ENCODE results near the gene FEM1B. TPM values are rescaled to one million over a fixed set of nuclear protein-coding genes. Genes with fewer than 3 reads are reported as not detected.

The FEM1B gene
- total and polyA plus RNA-seq, 7 donors: 23.5 to 188 (median 69.3) TPM

DNA sequence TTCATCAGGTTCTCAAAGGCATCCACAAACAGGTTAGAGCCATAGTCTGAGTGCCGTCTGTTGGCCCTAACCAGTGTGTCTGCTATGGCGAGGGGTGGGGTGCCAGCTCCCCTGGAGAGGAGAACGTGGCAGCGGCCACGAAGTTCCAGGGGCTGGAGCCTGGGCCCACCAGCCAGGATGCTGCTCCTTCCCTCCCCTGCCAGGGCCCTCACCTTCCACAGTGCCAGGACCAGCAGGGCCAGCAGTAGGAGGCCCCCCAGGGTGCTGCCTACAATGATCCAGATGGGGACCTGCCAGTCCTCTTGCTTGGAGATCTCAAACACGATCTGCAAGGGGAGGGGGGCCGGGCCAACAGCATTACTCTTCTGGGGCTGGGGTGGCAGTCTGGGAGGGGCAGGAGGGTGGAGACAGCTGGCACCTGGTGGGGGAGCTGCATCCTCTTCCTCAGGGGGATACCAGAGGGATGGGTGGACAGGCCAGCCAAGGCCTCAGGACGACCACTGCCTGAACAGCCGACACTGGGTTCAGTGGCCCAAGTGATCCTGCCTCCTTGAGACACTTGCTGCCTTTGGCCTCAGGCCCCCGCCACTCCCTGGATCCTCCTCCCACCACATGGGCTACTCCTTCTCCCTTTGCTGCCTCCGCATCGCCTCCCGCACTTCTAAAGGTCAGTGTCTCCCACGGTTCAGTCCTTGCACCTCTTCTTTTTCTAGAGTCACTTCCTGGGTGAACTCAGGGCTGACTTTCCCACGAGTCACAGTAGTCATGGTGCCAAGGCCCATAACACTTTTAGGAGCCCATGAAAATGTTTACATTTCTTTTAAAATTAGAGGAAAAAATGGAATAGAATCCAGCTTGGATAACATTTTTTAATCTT, 26.3 kb downstream of the FEM1B start:
- no peak for DNase-seq
- 79 to 87% (median 81%) methylated on average over 13 to 15 of the region's 15 CpGs for whole genome bisulfite sequencing, 3 donors
- H3K27ac ChIP-seq: no peak overlapping the region
- H3K9me3 ChIP-seq: no peaks in the 10 kb centered on the region
- no peak for ATAC-seq
- intact Hi-C loops (cut with DNase I): loop anchor here (5.0 to 10.0 kb wide), 2 partner anchors 51 to 371 kb away; no protein-coding TSS in a partner anchor
- H3K36me3 ChIP-seq (ENCODE audit: insufficient read depth in 1 of 2, low read depth in 1 of 2): no peaks in the 10 kb centered on the region
- H3K4me3 ChIP-seq: no peak overlapping the region
- H3K4me1 ChIP-seq: peaks cover 18% of the 10 kb centered on the region
- TF ChIP-seq, protein P1, sequence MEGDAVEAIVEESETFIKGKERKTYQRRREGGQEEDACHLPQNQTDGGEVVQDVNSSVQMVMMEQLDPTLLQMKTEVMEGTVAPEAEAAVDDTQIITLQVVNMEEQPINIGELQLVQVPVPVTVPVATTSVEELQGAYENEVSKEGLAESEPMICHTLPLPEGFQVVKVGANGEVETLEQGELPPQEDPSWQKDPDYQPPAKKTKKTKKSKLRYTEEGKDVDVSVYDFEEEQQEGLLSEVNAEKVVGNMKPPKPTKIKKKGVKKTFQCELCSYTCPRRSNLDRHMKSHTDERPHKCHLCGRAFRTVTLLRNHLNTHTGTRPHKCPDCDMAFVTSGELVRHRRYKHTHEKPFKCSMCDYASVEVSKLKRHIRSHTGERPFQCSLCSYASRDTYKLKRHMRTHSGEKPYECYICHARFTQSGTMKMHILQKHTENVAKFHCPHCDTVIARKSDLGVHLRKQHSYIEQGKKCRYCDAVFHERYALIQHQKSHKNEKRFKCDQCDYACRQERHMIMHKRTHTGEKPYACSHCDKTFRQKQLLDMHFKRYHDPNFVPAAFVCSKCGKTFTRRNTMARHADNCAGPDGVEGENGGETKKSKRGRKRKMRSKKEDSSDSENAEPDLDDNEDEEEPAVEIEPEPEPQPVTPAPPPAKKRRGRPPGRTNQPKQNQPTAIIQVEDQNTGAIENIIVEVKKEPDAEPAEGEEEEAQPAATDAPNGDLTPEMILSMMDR (IDR thresholded peaks at IDR 0.05): no peak
- no peaks in the 10 kb centered on the region for H3K27me3 ChIP-seq (ENCODE audit: insufficient read depth in 3 of 3, low read length in 2 of 3)

DNA sequence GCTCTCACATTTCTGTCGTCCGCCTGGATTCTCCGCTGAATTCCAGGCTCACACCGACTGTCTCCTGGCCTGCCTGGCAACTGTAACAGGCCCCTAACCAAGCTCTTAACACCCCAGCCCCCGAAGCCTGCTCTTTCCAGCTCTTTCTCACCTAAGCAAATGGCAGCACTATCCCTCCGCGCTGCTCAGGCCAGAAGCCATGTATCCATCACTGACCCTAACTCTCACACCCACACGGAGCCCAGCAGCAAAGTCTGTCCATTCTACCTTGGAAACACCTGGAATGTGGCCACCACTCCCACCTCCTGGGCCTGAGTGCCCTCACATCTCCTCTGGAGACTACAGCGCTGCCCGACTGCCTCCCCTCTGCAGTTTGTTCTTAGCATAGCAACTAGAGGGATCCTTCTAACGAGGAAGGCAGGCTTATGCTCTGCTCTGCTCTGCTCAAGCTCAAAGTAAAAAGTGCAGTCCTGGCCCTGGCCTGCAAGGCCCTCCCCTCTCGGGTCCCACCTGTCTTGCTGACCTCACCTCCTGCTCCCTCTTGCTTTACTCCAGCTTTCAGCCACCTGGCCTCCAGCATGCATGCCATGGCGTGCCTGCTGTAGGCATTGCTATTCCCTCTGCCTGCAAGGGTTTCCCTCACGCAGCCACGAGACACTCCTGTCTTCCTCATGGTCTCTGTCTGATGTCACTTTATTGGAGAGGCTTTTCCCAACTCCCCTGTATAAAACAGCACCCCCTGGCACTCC, 27.2 kb downstream of the FEM1B start:
- Histone ChIP-seq H3K27me3 (ENCODE audit: insufficient read depth in 3 of 3, low read length in 2 of 3) (no peaks in the 10 kb centered on the region), H3K4me3 (no peak overlapping the region), H3K9me3 (no peaks in the 10 kb centered on the region), H3K27ac (no peak overlapping the region), H3K4me1 (peaks cover 9% of the 10 kb centered on the region), H3K36me3 (ENCODE audit: insufficient read depth in 1 of 2, low read depth in 1 of 2) (no peaks in the 10 kb centered on the region)
- DNase-seq: no peak
- no peak for ATAC-seq
- TF ChIP-seq, protein P1 (IDR thresholded peaks at IDR 0.05): no peak
- intact Hi-C loops (cut with DNase I): loop anchor here (5.0 to 10.0 kb wide), 3 partner anchors 52 to 370 kb away; no protein-coding TSS in a partner anchor
- WGBS, 3 donors: 73 to 80% (median 77%) methylated on average over 15 of the region's 15 CpGs

DNA sequence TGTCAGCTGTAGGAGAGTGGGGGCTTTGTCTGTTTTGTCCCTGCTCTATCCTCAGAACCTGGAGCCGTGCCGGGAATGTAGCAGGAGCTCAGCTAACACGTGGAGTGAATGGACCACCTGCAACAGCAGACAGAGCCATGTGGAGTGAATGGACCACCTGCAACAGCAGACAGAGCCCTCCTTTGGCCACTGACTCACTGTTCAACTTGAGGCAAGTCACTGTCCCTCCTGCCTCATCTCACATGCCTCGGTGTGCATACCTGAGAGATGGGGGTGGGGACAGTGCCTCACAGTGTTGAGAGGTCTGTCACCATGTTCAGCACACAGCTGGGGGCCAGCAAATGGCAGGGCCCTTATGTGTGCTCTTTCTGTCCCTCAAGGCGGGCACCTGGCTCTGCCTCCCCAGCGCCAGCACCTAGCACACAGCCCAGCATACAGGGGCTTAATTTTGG, 27.9 kb downstream of the FEM1B start:
- Histone ChIP-seq H3K27ac (no peak overlapping the region), H3K4me1 (peaks cover 12% of the 10 kb centered on the region), H3K4me3 (no peak overlapping the region), H3K27me3 (ENCODE audit: insufficient read depth in 3 of 3, low read length in 2 of 3) (no peaks in the 10 kb centered on the region), H3K9me3 (no peaks in the 10 kb centered on the region), H3K36me3 (ENCODE audit: insufficient read depth in 1 of 2, low read depth in 1 of 2) (no peaks in the 10 kb centered on the region)
- DNase-seq (no peak), ATAC-seq (no peak)
- intact Hi-C loops (cut with DNase I): loop anchor here in 1 of 2 donors (5.0 to 10.0 kb wide), 2 partner anchors 72 to 369 kb away; no protein-coding TSS in a partner anchor
- WGBS, 3 donors: 66 to 69% (median 67%) methylated on average over 6 of the region's 6 CpGs
- TF ChIP-seq, protein P1 (IDR thresholded peaks at IDR 0.05): no peak

DNA sequence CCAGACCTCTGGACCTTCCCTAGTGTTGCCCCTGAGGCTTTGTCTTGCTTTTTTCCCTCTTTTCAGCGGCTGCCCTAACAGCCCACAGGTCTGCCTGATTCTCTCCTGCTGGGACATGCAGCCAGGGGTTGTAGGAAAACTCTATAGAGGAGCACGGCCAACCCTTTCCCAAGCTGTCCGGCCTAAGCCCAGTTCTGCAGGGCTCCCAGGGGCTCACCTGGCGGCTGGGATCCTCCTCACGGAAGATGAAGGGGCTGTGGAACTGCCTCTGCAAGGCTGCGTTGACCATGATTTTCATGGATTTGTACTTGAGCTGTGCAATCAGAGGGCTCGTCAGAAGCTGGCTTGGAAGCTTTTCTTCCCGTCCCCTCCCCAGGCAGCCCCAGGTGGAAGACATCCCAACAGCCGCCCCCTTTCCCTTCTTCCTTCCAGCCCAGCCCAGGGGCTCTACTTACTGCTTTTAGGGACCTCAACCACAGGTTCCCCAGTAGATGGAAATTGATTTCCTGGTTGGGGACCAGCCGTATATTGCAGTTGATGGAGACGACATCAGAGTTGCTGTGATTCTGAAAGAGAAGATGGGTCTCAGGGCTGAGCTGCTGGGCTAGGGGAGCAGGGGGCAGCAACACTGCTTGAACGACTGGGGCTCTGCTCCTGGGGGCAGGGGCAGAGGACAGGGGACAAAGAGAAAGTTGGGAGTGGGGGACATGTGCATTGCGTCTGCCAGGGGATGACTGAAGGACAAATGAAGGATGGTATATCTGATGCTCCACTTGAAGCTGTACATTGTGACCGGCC, 29.8 kb downstream of the FEM1B start:
- DNase-seq: no peak
- no peak overlapping the region for H3K27ac ChIP-seq

More for the DNA sequence above, 29.8 kb downstream of the FEM1B start:
- Histone ChIP-seq H3K27me3 (ENCODE audit: insufficient read depth in 3 of 3, low read length in 2 of 3) (no peaks in the 10 kb centered on the region), H3K36me3 (ENCODE audit: insufficient read depth in 1 of 2, low read depth in 1 of 2) (no peaks in the 10 kb centered on the region), H3K4me1 (peaks cover 17% of the 10 kb centered on the region), H3K9me3 (no peaks in the 10 kb centered on the region), H3K4me3 (no peak overlapping the region)
- intact Hi-C loops (cut with DNase I): loop anchor here (2.0 to 10.0 kb wide), 5 partner anchors 55 to 367 kb away; no protein-coding TSS in a partner anchor
- TF ChIP-seq, protein P1 (IDR thresholded peaks at IDR 0.05): no peak
- 77 to 84% (median 77%) methylated on average over 14 of the region's 14 CpGs for WGBS, 3 donors
- no peak for ATAC-seq
